PFSK-1 (cell line): ENCODE data around the gene ERCC3.

Source experiments
- FOXP2 ChIP-seq: optimal IDR thresholded peaks from 2 replicates; pipeline ENCODE3; 2011; ENCODE audit warnings: borderline replicate concordance, control low read depth, inconsistent platforms; ENCODE audit not compliant: insufficient read depth; ENCODE audit errors: extremely low read length, extremely low read depth
- POLR2AphosphoS5 ChIP-seq: IDR thresholded peaks from 2 replicates; pipeline ENCODE4 v1.6.1; 2012; ENCODE audit warnings: low read depth, mild to moderate bottlenecking, control low read depth, low read length, moderate library complexity
- REST ChIP-seq, 2 experiments: IDR thresholded peaks; 2 replicates each; pipeline versions ENCODE4 v1.6.1 to v1.8.0; 2011 to 2012; ENCODE audit warnings: low read depth in 2 of 2, low read length in 2 of 2, control low read depth in 1 of 2, inconsistent platforms in 1 of 2, mild to moderate bottlenecking in 1 of 2, moderate library complexity in 1 of 2; ENCODE audit not compliant: insufficient read depth in 1 of 2
- SIN3A ChIP-seq: IDR thresholded peaks from 2 replicates; pipeline ENCODE4 v1.6.1; 2012; ENCODE audit warnings: mild to moderate bottlenecking, low read length, moderate library complexity, borderline replicate concordance; ENCODE audit not compliant: insufficient read depth
- TAF1 ChIP-seq: IDR thresholded peaks from 2 replicates; pipeline ENCODE4 v1.6.1; 2012; ENCODE audit warnings: low read length, control low read depth, borderline replicate concordance; ENCODE audit not compliant: insufficient read depth

Gene ERCC3

GRCh38 chr2:127228102-127228501, 65.8 kb downstream of the ERCC3 start:
- TF ChIP-seq FOXP2 (no peak), TAF1 (no peak), POLR2AphosphoS5 (no peak), REST (IDR thresholded peaks at IDR 0.05; ENCODE audit: insufficient read depth in 1 of 2, low read depth in 2 of 2, low read length in 2 of 2) (no peak), SIN3A (no peak)

- TF ChIP-seq TAF1 (no peak), REST (IDR thresholded peaks at IDR 0.05; ENCODE audit: insufficient read depth in 1 of 2, low read depth in 2 of 2, low read length in 2 of 2) (peak in 1 of 2 experiments; percentile 56; a peak in 1 of 4 replicates), FOXP2 (peak; percentile 95)
These were observed 67.3 kb downstream of the ERCC3 start for GRCh38 chr2:127226520-127227263.

GRCh38 chr2:127226132-127226519, 67.8 kb downstream of the ERCC3 start:
- no peak for TF ChIP-seq POLR2AphosphoS5
- TF ChIP-seq REST (IDR thresholded peaks at IDR 0.05; ENCODE audit: insufficient read depth in 1 of 2, low read depth in 2 of 2, low read length in 2 of 2): no peak
- TF ChIP-seq FOXP2: no peak
- no peak for TF ChIP-seq SIN3A
- no peak for TF ChIP-seq TAF1

- no peak for TF ChIP-seq REST (IDR thresholded peaks at IDR 0.05; ENCODE audit: insufficient read depth in 1 of 2, low read depth in 2 of 2, low read length in 2 of 2)
- TF ChIP-seq FOXP2: no peak
- no peak for TF ChIP-seq TAF1
- no peak for TF ChIP-seq POLR2AphosphoS5
- TF ChIP-seq SIN3A: no peak
These were observed 68.6 kb downstream of the ERCC3 start for GRCh38 chr2:127225186-127225960.
